ENCODE data around the gene ELOVL6. TPM values are rescaled to one million over a fixed set of nuclear protein-coding genes. Genes with fewer than 3 reads are reported as not detected.

ELOVL6 gene
- total RNA-seq, 4 donors from 2014 or later = 11.3 to 31.6 (median 24.2) TPM

DNA sequence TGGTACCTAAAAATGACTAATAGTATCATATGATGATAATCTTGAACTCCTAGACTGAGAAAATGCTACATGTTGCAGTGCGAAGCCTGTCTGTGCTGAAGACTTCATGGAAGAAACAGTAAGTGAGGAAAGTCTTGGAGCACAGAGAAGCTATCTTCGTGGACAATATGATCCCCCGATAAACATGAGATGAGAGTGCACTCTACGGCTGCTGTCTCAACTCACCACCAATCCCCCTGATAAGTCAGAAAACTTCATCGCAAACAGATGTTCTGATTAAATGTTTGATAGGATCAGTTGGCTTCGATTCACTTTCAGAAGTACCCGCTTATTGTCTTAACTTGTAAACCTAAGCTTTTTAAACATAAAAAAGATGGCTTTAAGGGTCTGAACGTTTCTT is 130.2 kb downstream of the ELOVL6 start:
- H3K36me3 ChIP-seq = no peaks in the 10 kb centered on the region
- DNase-seq (ENCODE audit: low spot score in 2 of 2) = no peak
- H3K4me1 ChIP-seq = no peaks in the 10 kb centered on the region
- H3K27me3 ChIP-seq = no peaks in the 10 kb centered on the region
- WGBS = 75% methylated on average over 8 of the region's 8 CpGs
- no peak overlapping the region for H3K27ac ChIP-seq
- TF ChIP-seq POLR2A (IDR thresholded peaks at IDR 0.05) = no peak
- TF ChIP-seq POLR2AphosphoS5 (IDR thresholded peaks at IDR 0.05) = no peak
- TF ChIP-seq EP300 (IDR thresholded peaks at IDR 0.05) = no peak
- TF ChIP-seq CTCF (IDR thresholded peaks at IDR 0.05) = no peak
- H3K4me3 ChIP-seq = no peak overlapping the region
- no peaks in the 10 kb centered on the region for H3K9me3 ChIP-seq

DNA sequence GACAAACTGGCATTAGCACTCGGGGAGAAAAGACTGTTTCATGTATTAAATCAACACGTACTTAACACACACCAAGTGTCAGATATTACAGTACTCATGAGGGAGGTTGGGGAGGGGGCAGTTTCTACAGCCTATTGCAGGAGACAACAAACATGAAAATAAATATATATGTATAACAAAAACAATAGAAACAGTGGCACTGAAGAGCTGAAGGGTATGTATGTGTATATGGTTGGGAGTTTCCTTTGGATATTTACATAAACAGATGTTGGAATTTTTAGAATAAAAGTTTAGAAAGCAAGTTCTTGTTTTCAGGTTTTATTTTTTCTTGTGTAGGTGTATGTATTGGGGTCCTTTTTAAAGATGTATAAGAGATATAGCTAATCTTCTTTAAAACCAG is 133.5 kb downstream of the ELOVL6 start:
- no peaks in the 10 kb centered on the region for H3K36me3 ChIP-seq
- WGBS = 88% methylated on average over 2 of the region's 2 CpGs
- no peak overlapping the region for H3K4me3 ChIP-seq
- DNase-seq (ENCODE audit: low spot score in 2 of 2) = no peak
- H3K27ac ChIP-seq = no peak overlapping the region
- H3K9me3 ChIP-seq = no peaks in the 10 kb centered on the region
- no peak for TF ChIP-seq CTCF (IDR thresholded peaks at IDR 0.05)
- TF ChIP-seq EP300 (IDR thresholded peaks at IDR 0.05) = no peak
- no peak for TF ChIP-seq POLR2AphosphoS5 (IDR thresholded peaks at IDR 0.05)
- no peak for TF ChIP-seq POLR2A (IDR thresholded peaks at IDR 0.05)
- no peaks in the 10 kb centered on the region for H3K4me1 ChIP-seq
- H3K27me3 ChIP-seq = no peaks in the 10 kb centered on the region

DNA sequence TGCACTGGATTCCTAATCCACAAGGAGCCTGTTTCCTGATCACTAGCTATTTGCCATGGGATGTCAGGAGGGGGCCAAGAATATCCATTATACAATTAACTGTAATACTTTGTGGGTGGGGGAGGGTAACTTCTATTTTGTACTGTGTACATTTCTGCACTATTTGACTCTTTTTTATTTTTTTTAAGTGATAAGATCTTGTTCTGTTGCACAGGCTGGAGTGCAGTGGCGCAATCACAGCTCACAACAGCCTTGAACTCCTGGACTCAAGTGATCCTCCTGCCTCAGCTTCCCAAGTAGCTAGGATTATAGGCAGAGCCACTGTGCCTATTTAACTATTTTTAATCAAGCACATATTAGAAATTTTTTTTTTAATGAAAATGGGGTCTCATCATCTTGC is 134.1 kb downstream of the ELOVL6 start:
- Histone ChIP-seq H3K36me3 (no peaks in the 10 kb centered on the region), H3K4me3 (no peak overlapping the region), H3K27me3 (no peaks in the 10 kb centered on the region), H3K4me1 (no peaks in the 10 kb centered on the region), H3K9me3 (no peaks in the 10 kb centered on the region), H3K27ac (no peak overlapping the region)
- DNase-seq (ENCODE audit: low spot score in 2 of 2) = no peak
- TF ChIP-seq CTCF (IDR thresholded peaks at IDR 0.05) = no peak
- TF ChIP-seq POLR2A (IDR thresholded peaks at IDR 0.05) = no peak
- TF ChIP-seq POLR2AphosphoS5 (IDR thresholded peaks at IDR 0.05) = no peak
- TF ChIP-seq EP300 (IDR thresholded peaks at IDR 0.05) = no peak
- WGBS = 100% methylated on average over 1 of the region's 1 CpG

GRCh38 chr4:110062166-110062565 is 136.2 kb downstream of the ELOVL6 start:
- DNase-seq (ENCODE audit: low spot score in 2 of 2) = no peak
- no peak overlapping the region for H3K4me3 ChIP-seq
- no peaks in the 10 kb centered on the region for H3K9me3 ChIP-seq
- H3K27ac ChIP-seq = no peak overlapping the region
- no peaks in the 10 kb centered on the region for H3K4me1 ChIP-seq
- 81% methylated on average over 5 of the region's 5 CpGs for WGBS
- no peaks in the 10 kb centered on the region for H3K36me3 ChIP-seq
- TF ChIP-seq POLR2A (IDR thresholded peaks at IDR 0.05) = no peak
- TF ChIP-seq POLR2AphosphoS5 (IDR thresholded peaks at IDR 0.05) = no peak
- TF ChIP-seq CTCF (IDR thresholded peaks at IDR 0.05) = no peak
- TF ChIP-seq EP300 (IDR thresholded peaks at IDR 0.05) = no peak
- H3K27me3 ChIP-seq = no peaks in the 10 kb centered on the region

DNA sequence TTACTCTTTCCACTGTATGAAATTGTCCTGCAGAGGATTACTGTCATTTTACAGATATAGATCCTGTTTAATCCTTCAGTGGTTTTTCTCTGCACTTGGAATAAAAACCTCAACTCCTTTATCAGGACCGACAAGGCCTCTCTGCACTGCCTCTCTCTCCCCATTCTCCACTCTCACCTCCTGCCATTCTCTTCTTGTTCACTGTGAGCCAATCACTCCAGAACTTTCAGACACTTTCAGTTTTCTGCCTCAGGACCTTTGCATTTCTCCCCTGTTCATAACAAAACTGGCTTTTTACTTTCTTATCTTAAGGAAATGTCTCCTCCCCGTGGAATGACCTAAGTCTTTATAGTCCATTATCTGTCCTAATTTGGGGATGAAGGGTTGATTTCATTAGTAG is 137.3 kb downstream of the ELOVL6 start:
- no peak for DNase-seq (ENCODE audit: low spot score in 2 of 2)
- TF ChIP-seq CTCF (IDR thresholded peaks at IDR 0.05) = no peak
- no peak for TF ChIP-seq POLR2A (IDR thresholded peaks at IDR 0.05)
- no peak for TF ChIP-seq POLR2AphosphoS5 (IDR thresholded peaks at IDR 0.05)
- no peak for TF ChIP-seq EP300 (IDR thresholded peaks at IDR 0.05)
- 85% methylated on average over 2 of the region's 2 CpGs for WGBS
- H3K9me3 ChIP-seq = no peaks in the 10 kb centered on the region
- no peak overlapping the region for H3K27ac ChIP-seq
- H3K4me1 ChIP-seq = no peaks in the 10 kb centered on the region
- no peak overlapping the region for H3K4me3 ChIP-seq
- H3K27me3 ChIP-seq = no peaks in the 10 kb centered on the region
- no peaks in the 10 kb centered on the region for H3K36me3 ChIP-seq
